ENCODE results near the gene GFOD1.
"Not testable (repeated sequence)": the region's sequence is repeated elsewhere in the genome, so short reads cannot be mapped to it uniquely, and the experiment has no call there.

GFOD1 gene

GRCh38 chr6:13519839-13520238, 32.4 kb upstream of the GFOD1 start:
- Mint-ChIP-seq H3K27me3 (no peaks in the 10 kb centered on the region), H3K27ac (no peak overlapping the region), H3K4me3 (no peak overlapping the region), H3K4me1 (ENCODE audit: low read depth) (no peaks in the 10 kb centered on the region), H3K36me3 (no peaks in the 10 kb centered on the region), H3K9me3 (ENCODE audit: low read depth) (no peaks in the 10 kb centered on the region)

GRCh38 chr6:13517116-13517515, 29.7 kb upstream of the GFOD1 start:
- Mint-ChIP-seq H3K9me3 (ENCODE audit: low read depth) (no peaks in the 10 kb centered on the region), H3K4me3 (no peak overlapping the region), H3K27me3 (no peaks in the 10 kb centered on the region), H3K4me1 (ENCODE audit: low read depth) (no peaks in the 10 kb centered on the region), H3K36me3 (no peaks in the 10 kb centered on the region), H3K27ac (no peak overlapping the region)

GRCh38 chr6:13515912-13516311, 28.5 kb upstream of the GFOD1 start:
- no peak overlapping the region for H3K4me3 Mint-ChIP-seq
- H3K4me1 Mint-ChIP-seq (ENCODE audit: low read depth), result no peaks in the 10 kb centered on the region
- no peak overlapping the region for H3K27ac Mint-ChIP-seq
- no peaks in the 10 kb centered on the region for H3K36me3 Mint-ChIP-seq
- no peaks in the 10 kb centered on the region for H3K9me3 Mint-ChIP-seq (ENCODE audit: low read depth)
- no peaks in the 10 kb centered on the region for H3K27me3 Mint-ChIP-seq

GRCh38 chr6:13513626-13514502, 26.5 kb upstream of the GFOD1 start:
- no peak overlapping the region for H3K4me3 Mint-ChIP-seq
- no peaks in the 10 kb centered on the region for H3K36me3 Mint-ChIP-seq
- H3K9me3 Mint-ChIP-seq (ENCODE audit: low read depth), result no peaks in the 10 kb centered on the region
- H3K27ac Mint-ChIP-seq, result no peak overlapping the region
- H3K4me1 Mint-ChIP-seq (ENCODE audit: low read depth), result no peaks in the 10 kb centered on the region
- no peaks in the 10 kb centered on the region for H3K27me3 Mint-ChIP-seq

GRCh38 chr6:13512900-13513299, 25.5 kb upstream of the GFOD1 start:
- Mint-ChIP-seq H3K36me3 (no peaks in the 10 kb centered on the region), H3K27me3 (no peaks in the 10 kb centered on the region), H3K4me1 (ENCODE audit: low read depth) (no peaks in the 10 kb centered on the region), H3K4me3 (no peak overlapping the region), H3K27ac (no peak overlapping the region), H3K9me3 (ENCODE audit: low read depth) (no peaks in the 10 kb centered on the region)

GRCh38 chr6:13511913-13512717, 24.7 kb upstream of the GFOD1 start:
- Mint-ChIP-seq H3K4me1 (ENCODE audit: low read depth) (no peaks in the 10 kb centered on the region), H3K36me3 (no peaks in the 10 kb centered on the region), H3K27me3 (no peaks in the 10 kb centered on the region), H3K27ac (no peak overlapping the region), H3K9me3 (ENCODE audit: low read depth) (no peaks in the 10 kb centered on the region), H3K4me3 (no peak overlapping the region)

GRCh38 chr6:13511141-13511571, 23.8 kb upstream of the GFOD1 start:
- H3K27ac Mint-ChIP-seq, result not testable (repeated sequence)

GRCh38 chr6:13510433-13510832, 23.0 kb upstream of the GFOD1 start:
- H3K4me3 Mint-ChIP-seq; H3K27me3 Mint-ChIP-seq; H3K36me3 Mint-ChIP-seq; H3K27ac Mint-ChIP-seq; H3K4me1 Mint-ChIP-seq (ENCODE audit: low read depth); H3K9me3 Mint-ChIP-seq (ENCODE audit: low read depth): not testable (repeated sequence)

More at GRCh38 chr6:13511141-13511571, 23.8 kb upstream of the GFOD1 start:
- not testable (repeated sequence) for H3K4me3 Mint-ChIP-seq; H3K4me1 Mint-ChIP-seq (ENCODE audit: low read depth); H3K27me3 Mint-ChIP-seq; H3K36me3 Mint-ChIP-seq; H3K9me3 Mint-ChIP-seq (ENCODE audit: low read depth)

- H3K4me1 Mint-ChIP-seq (ENCODE audit: low read depth), result no peaks in the 10 kb centered on the region
- H3K4me3 Mint-ChIP-seq, result no peak overlapping the region
- no peaks in the 10 kb centered on the region for H3K27me3 Mint-ChIP-seq
- H3K9me3 Mint-ChIP-seq (ENCODE audit: low read depth), result no peaks in the 10 kb centered on the region
- H3K36me3 Mint-ChIP-seq, result no peaks in the 10 kb centered on the region
- no peak overlapping the region for H3K27ac Mint-ChIP-seq
These were observed 21.6 kb upstream of the GFOD1 start for GRCh38 chr6:13508711-13509705.

GRCh38 chr6:13507306-13507860, 20.0 kb upstream of the GFOD1 start:
- Mint-ChIP-seq H3K4me1 (ENCODE audit: low read depth) (no peaks in the 10 kb centered on the region), H3K27me3 (no peaks in the 10 kb centered on the region), H3K36me3 (no peaks in the 10 kb centered on the region), H3K4me3 (no peak overlapping the region), H3K9me3 (ENCODE audit: low read depth) (no peaks in the 10 kb centered on the region), H3K27ac (no peak overlapping the region)

GRCh38 chr6:13505345-13505734, 17.9 kb upstream of the GFOD1 start:
- no peaks in the 10 kb centered on the region for H3K4me1 Mint-ChIP-seq (ENCODE audit: low read depth)
- no peak overlapping the region for H3K27ac Mint-ChIP-seq
- H3K4me3 Mint-ChIP-seq, result no peak overlapping the region

GRCh38 chr6:13504611-13505344, 17.4 kb upstream of the GFOD1 start:
- Mint-ChIP-seq H3K4me1 (ENCODE audit: low read depth) (peaks cover 3% of the 10 kb centered on the region), H3K4me3 (no peak overlapping the region), H3K9me3 (ENCODE audit: low read depth) (no peaks in the 10 kb centered on the region), H3K27ac (no peak overlapping the region), H3K36me3 (no peaks in the 10 kb centered on the region), H3K27me3 (no peaks in the 10 kb centered on the region)

More at GRCh38 chr6:13505345-13505734, 17.9 kb upstream of the GFOD1 start:
- H3K36me3 Mint-ChIP-seq, result no peaks in the 10 kb centered on the region
- H3K9me3 Mint-ChIP-seq (ENCODE audit: low read depth), result no peaks in the 10 kb centered on the region
- no peaks in the 10 kb centered on the region for H3K27me3 Mint-ChIP-seq

GRCh38 chr6:13500915-13501314, 13.5 kb upstream of the GFOD1 start:
- Mint-ChIP-seq H3K9me3 (ENCODE audit: low read depth) (no peaks in the 10 kb centered on the region), H3K4me3 (no peak overlapping the region), H3K27ac (no peak overlapping the region), H3K36me3 (no peaks in the 10 kb centered on the region), H3K27me3 (no peaks in the 10 kb centered on the region), H3K4me1 (ENCODE audit: low read depth) (peaks cover 3% of the 10 kb centered on the region)

- peaks cover 3% of the 10 kb centered on the region for H3K4me1 Mint-ChIP-seq (ENCODE audit: low read depth)
- no peaks in the 10 kb centered on the region for H3K9me3 Mint-ChIP-seq (ENCODE audit: low read depth)
- no peak overlapping the region for H3K4me3 Mint-ChIP-seq
- no peaks in the 10 kb centered on the region for H3K27me3 Mint-ChIP-seq
- H3K36me3 Mint-ChIP-seq, result no peaks in the 10 kb centered on the region
- peak overlapping the region; percentile 61 for H3K27ac Mint-ChIP-seq
These were observed 12.9 kb upstream of the GFOD1 start for GRCh38 chr6:13500264-13500663.

All from activated naive CD8-positive, alpha-beta T cell (primary cell).